T-helper 17 cell (primary cell): ENCODE results near the gene B3GNT2. TPM values are rescaled to one million over a fixed set of nuclear protein-coding genes. Genes with fewer than 3 reads are reported as not detected.
"Not testable (repeated sequence)": the region's sequence is repeated elsewhere in the genome, so short reads cannot be mapped to it uniquely, and the experiment has no call there.

ENCODE experiments used
- ATAC-seq: fragments of 150-1000 bp; cut with Tn5 transposase; 2 replicates; pipeline ENCODE4 v1.10.0; 2021; ENCODE audit warnings: mild to moderate bottlenecking, moderate library complexity
- DNase-seq, 3 donors: peaks; one replicate each; pipeline versions ENCODE4 v3.0.0 to v3.0.0-alpha.2; 2020 to 2021
- H3K9me3 ChIP-seq: one replicate; pipeline ENCODE4 v1.7.0; 2013; ENCODE audit warnings: low read length, mild to moderate bottlenecking; ENCODE audit not compliant: control insufficient read depth, poor library complexity, severe bottlenecking
- H3K27ac Mint-ChIP-seq: one replicate; pipeline ENCODE4 v1.8.0; 2022; ENCODE audit warnings: mild to moderate bottlenecking, moderate library complexity, mixed read lengths
- H3K27me3 Mint-ChIP-seq: one replicate; pipeline ENCODE4 v1.8.0; 2022; ENCODE audit warnings: mixed read lengths
- H3K36me3 Mint-ChIP-seq: one replicate; pipeline ENCODE4 v1.8.0; 2022; ENCODE audit warnings: low read depth, mixed read lengths
- H3K4me1 Mint-ChIP-seq: one replicate; pipeline ENCODE4 v1.8.0; 2022; ENCODE audit warnings: mild to moderate bottlenecking, mixed read lengths
- H3K4me3 Mint-ChIP-seq: one replicate; pipeline ENCODE4 v1.8.0; 2022; ENCODE audit warnings: mild to moderate bottlenecking, moderate library complexity, mixed read lengths
- total RNA-seq, 4 donors: library from RNA in 2 of 4; stranded (reverse) in 2 of 4; gene quantifications; one replicate each; pipeline ENCODE4 v1.2.3 and lab custom pipeline; 2022 to 2026

Gene B3GNT2
- total RNA-seq, 2 donors from 2014 or later, result 39.1 to 43.9 TPM

DNA sequence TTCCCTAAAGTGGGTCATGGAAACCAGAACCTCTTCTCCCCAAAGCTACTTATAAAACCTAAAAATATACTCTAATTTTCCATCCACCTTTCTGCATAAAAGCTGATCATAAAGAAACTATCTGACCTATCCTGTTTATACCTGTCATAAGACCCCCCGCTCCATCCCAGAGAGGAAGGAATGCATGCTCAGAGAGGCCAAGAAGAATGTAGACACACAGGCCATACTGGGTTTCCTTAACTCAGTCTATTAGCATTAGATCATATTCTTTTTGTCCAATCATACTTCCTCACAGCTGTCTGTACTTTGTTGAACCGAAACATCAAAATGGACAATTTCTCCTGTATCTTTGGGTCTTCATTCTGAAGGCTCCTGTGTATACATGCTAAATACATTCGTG lies 52.3 kb downstream of the B3GNT2 start:
- DNase-seq (no peak), ATAC-seq (no peak)
- Mint-ChIP-seq H3K27me3 (no peaks in the 10 kb centered on the region), H3K36me3 (peaks cover 2% of the 10 kb centered on the region), H3K4me1 (no peaks in the 10 kb centered on the region), H3K27ac (no peak overlapping the region), H3K4me3 (no peak overlapping the region)
- no peaks in the 10 kb centered on the region for H3K9me3 ChIP-seq

DNA sequence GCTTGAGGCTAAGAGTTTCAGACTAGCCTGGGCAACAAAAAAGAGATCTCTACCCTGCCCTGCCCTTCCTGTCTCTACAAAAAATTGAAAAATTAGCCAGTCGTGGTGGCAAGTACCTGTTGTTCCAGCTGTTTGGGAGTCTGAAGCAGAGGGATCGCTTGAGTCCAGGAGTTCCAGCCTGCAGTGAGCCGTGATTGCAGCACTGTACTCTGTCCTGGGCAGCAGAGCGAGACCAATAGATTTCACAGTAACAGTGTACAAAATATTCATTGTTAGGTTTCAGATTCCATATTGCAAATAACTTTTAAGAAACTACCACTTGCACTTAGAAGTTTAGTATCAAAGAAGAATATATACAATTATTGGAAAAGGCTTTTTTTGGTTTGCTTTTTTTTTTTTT lies 54.3 kb downstream of the B3GNT2 start:
- H3K4me1 Mint-ChIP-seq, result no peaks in the 10 kb centered on the region
- no peak overlapping the region for H3K4me3 Mint-ChIP-seq
- ATAC-seq (no peak), DNase-seq (no peak)
- no peaks in the 10 kb centered on the region for H3K36me3 Mint-ChIP-seq
- no peak overlapping the region for H3K27ac Mint-ChIP-seq
- no peaks in the 10 kb centered on the region for H3K9me3 ChIP-seq
- H3K27me3 Mint-ChIP-seq, result no peaks in the 10 kb centered on the region

DNA sequence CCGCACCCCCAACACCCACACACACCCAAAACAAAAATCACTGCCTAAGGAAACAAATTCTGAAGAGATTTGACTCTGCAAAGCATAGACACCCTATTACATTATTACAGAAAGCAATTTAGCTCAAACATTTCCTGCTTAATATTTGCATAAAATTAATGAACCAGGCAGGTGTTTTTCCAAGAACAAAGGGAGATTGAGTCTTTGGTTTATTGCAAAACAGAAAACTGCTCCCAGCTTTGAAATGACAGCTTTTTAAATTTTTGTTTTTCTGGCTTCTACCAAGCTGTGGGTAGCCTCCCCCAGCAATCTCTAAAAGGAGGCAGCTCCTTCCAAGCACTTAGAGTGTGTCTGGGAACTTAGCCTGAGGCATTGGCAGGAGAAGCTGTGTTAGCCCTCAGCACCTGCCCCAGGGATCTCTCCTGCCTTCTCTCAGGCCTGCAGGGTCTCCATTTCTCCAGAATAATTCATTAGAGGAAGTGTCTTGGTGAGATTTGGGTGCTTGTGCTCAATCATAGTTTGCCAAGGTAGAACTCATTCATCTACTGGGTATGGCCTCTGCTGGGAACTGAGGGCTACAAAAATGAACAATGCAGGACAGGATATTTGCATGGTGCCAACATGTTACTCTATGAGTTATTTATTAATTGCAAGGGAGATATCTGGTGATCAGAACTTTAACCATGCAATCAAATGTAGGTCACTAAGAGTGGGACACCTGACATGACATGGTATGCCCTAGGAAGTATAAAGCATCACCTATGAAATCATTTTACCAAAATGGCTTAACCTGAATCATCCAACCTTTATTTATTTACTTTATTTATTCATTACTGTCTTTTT lies 58.7 kb downstream of the B3GNT2 start:
- DNase-seq (no peak), ATAC-seq (no peak)
- Mint-ChIP-seq H3K4me3 (no peak overlapping the region), H3K36me3 (no peaks in the 10 kb centered on the region), H3K27ac (no peak overlapping the region), H3K4me1 (no peaks in the 10 kb centered on the region), H3K27me3 (no peaks in the 10 kb centered on the region)
- no peaks in the 10 kb centered on the region for H3K9me3 ChIP-seq

DNA sequence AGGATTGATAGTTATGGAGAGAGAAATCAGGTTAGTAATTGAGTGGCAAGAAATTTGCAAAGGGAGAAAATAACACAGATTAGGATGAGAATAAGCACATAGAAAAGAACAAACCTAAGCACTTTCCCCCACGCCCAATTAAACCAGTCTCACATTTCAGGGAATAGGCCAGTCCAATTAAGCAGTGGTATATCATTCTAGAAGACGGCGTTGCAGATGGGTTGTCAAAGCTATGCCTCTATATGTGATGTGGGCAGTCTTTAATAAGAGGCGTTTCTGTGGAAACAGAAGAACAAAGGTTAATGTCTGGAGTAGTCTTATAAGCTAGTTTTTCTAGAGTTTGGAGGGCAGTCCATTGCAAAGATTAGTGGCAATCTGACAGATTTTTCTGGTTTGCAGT lies 61.6 kb downstream of the B3GNT2 start:
- ATAC-seq (no peak), DNase-seq (no peak)
- H3K36me3 Mint-ChIP-seq, result no peaks in the 10 kb centered on the region
- no peak overlapping the region for H3K27ac Mint-ChIP-seq
- no peaks in the 10 kb centered on the region for H3K27me3 Mint-ChIP-seq
- no peaks in the 10 kb centered on the region for H3K9me3 ChIP-seq
- H3K4me1 Mint-ChIP-seq, result no peaks in the 10 kb centered on the region
- no peak overlapping the region for H3K4me3 Mint-ChIP-seq

DNA sequence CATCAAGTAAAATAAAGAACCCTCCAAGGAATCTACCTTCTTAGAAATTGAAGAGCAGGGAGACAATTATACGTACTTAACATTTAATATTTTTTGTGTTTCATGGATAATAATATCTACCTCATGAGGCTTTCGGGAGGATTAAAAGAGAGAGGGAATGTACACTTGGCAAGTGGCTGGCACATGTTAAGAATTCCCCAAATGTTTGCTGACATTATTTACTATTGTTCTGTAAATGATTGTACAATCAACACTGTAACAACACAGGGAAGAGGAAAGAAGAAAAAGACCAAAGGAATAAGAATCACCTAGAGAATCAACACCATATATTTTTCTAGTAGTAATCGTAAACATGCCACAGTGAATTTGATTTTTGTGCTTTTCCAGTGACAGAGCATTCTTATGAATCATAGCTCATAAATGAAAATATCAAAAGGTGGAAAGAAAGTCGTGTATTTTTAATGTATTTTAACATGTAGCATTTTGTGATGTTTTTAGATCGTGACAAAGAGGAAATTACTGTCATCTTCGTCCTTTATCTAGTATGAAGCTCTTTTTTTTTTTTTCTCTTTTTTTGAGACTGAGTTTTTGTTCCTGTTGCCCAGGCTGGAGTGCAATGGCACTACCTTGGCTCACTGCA lies 67.3 kb downstream of the B3GNT2 start:
- Mint-ChIP-seq H3K4me3 (no peak overlapping the region), H3K27ac (peak overlapping the region; percentile 76), H3K27me3 (peaks cover 10% of the 10 kb centered on the region), H3K4me1 (no peaks in the 10 kb centered on the region), H3K36me3 (peaks cover 2% of the 10 kb centered on the region)
- no peaks in the 10 kb centered on the region for H3K9me3 ChIP-seq
- ATAC-seq, result no peak
- no peak for DNase-seq

DNA sequence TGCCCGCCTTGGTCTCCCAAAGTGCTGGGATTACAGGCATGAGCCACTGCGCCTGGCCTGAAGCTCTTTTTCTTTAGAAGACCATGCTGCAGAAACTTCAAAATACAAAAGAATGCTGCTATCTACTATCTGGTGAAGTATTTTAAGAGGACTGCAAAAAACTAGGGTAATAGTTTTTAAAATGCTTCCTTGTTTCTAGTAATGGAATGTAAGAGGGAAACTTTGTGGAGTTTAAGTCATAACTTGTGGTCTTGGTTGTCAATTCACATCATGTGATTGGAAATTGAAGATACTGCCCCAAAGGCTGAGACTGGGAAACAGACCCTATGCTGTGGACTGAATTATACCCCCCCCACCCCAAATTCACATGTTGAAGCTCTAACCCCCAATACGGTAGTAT lies 68.3 kb downstream of the B3GNT2 start:
- Mint-ChIP-seq H3K27me3 (peaks cover 10% of the 10 kb centered on the region), H3K36me3 (peaks cover 2% of the 10 kb centered on the region), H3K4me3 (no peak overlapping the region), H3K27ac (no peak overlapping the region), H3K4me1 (no peaks in the 10 kb centered on the region)
- no peak for DNase-seq
- ATAC-seq, result no peak
- no peaks in the 10 kb centered on the region for H3K9me3 ChIP-seq

DNA sequence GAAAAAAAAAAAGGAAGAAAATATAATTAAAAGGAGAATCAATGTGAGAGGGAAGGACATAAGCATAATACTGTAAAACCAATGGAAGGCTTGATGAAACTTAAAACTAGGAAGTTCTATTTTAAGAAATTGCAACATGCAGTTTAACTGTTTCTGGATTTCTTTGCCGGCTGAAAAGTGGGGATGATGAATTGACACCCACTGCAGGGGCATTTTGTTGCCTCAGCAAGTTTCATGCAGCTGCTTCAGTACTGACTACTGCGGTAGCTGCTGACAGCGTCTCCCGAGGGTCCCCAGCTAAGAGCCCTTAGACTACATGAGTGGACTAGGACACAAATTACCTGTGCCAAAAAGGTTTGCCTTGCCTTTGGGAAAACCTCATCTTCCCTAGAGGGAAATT lies 69.2 kb downstream of the B3GNT2 start:
- ATAC-seq (no peak), DNase-seq (no peak)
- Mint-ChIP-seq H3K4me1 (no peaks in the 10 kb centered on the region), H3K4me3 (no peak overlapping the region), H3K36me3 (peaks cover 2% of the 10 kb centered on the region), H3K27ac (no peak overlapping the region), H3K27me3 (peaks cover 10% of the 10 kb centered on the region)
- no peaks in the 10 kb centered on the region for H3K9me3 ChIP-seq

DNA sequence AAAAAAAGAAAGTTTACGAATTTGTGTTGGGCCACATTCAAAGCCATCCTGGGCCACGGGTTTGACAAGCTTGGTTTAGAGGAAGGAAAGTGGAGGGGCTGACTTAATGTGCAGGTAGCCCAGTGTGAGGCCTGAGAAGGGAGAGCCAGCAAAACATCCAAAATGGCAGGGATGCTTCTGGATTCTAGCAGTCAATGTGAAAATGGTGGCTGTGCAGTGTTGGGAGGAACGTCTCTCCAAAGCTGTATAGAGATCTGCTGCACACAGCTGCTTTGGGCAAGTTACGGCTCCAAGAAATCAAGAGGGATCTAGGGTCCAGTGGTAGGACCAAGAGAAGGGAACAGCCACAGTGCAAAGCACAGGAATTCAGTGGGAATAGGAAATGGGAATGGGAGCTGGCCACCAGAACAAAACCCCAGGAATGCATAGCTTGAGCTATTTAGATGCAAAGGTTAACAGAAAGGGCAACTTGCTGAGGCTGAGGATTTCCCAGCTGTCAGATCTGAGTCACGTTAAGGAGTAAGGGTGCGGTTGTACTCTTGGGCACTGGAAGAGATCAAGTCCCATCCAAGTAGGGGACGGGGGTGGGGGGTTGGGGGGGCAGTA lies 70.6 kb downstream of the B3GNT2 start:
- DNase-seq, result no peak
- Mint-ChIP-seq H3K27ac (no peak overlapping the region), H3K27me3 (peaks cover 10% of the 10 kb centered on the region), H3K4me1 (no peaks in the 10 kb centered on the region), H3K36me3 (peaks cover 2% of the 10 kb centered on the region), H3K4me3 (no peak overlapping the region)
- no peak for ATAC-seq
- no peaks in the 10 kb centered on the region for H3K9me3 ChIP-seq

DNA sequence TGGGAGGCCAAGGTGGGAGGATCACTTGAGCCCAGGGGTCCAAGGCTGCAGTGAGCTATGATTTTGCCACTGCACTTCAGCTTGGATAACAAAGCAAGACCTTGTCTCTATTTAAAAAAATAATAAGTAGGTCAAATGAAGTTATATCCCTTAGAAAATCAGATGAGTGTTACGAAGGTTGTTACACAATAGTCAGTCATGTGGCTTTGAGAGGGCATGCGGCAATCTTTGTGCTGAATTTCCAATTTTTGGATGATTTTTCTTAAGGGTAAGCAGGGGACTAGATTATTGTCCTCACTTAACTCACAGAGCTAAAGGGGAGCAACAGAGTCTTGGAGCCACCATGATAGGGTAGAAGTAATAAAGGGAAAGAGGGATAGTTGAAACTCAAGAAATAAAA lies 71.8 kb downstream of the B3GNT2 start:
- peaks cover 2% of the 10 kb centered on the region for H3K36me3 Mint-ChIP-seq
- DNase-seq (no peak), ATAC-seq (no peak)
- no peaks in the 10 kb centered on the region for H3K4me1 Mint-ChIP-seq
- H3K9me3 ChIP-seq, result no peaks in the 10 kb centered on the region
- no peak overlapping the region for H3K4me3 Mint-ChIP-seq
- H3K27ac Mint-ChIP-seq, result no peak overlapping the region
- H3K27me3 Mint-ChIP-seq, result peaks cover 10% of the 10 kb centered on the region

DNA sequence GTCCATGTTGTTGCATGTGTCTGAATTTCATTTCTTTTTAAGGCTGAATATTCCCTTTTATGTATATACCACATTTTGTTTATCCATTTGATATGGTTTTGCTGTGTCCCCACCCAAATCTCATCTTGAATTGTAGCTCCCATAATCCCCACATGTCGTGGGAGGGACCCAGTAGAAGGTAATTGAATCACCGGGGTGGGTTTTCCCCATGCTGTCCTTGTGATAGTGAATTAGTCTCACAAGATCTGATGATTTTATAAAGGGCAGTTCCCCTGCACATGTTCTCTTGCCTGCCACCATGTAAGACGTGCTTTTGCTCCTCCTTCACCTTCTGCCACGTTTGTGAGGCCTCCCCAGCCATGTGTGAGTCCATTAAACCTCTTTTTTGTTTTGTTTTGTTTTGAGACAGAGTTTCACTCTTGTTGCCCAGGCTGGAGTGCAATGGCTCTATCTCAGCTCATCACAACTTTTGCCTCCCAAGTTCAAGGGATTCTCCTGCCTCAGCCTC lies 72.8 kb downstream of the B3GNT2 start:
- not testable (repeated sequence) for H3K9me3 ChIP-seq, DNase-seq, H3K27ac Mint-ChIP-seq, H3K4me1 Mint-ChIP-seq, H3K36me3 Mint-ChIP-seq, H3K4me3 Mint-ChIP-seq, ATAC-seq
- peaks cover 10% of the 10 kb centered on the region for H3K27me3 Mint-ChIP-seq

DNA sequence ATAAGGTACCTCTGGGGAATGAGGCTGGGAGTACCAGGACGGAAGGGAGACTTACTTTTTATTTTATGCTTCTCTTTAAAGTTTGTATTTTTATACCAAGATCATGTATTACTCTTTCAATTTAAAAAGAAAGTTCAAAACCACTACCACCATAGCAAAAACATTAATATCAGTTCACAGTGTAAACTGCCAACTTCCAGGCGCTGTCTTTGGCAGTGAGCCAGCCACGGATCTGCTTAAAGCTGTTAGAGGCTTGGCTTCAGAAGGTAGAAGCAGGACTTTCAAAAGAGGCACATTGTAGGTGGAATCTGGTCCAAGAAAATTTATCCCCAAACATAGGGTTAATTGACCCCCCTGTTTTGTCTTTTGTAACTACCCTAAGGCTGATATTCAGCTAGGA lies 74.8 kb downstream of the B3GNT2 start:
- no peak overlapping the region for H3K4me3 Mint-ChIP-seq
- no peak overlapping the region for H3K27ac Mint-ChIP-seq
- ATAC-seq, result no peak

More for the DNA sequence above, 74.8 kb downstream of the B3GNT2 start:
- peaks cover 2% of the 10 kb centered on the region for H3K36me3 Mint-ChIP-seq
- H3K27me3 Mint-ChIP-seq, result peaks cover 10% of the 10 kb centered on the region
- no peaks in the 10 kb centered on the region for H3K4me1 Mint-ChIP-seq
- H3K9me3 ChIP-seq, result no peaks in the 10 kb centered on the region
- no peak for DNase-seq
